ENCODE measurements around the gene LECT2. TPM values are rescaled to one million over a fixed set of nuclear protein-coding genes. Genes with fewer than 3 reads are reported as not detected.

The LECT2 gene
- total RNA-seq, 1 experiment from 2014 or later: not detected

- Histone ChIP-seq H4K20me1 (ENCODE audit: low read length) (no peaks in the 10 kb centered on the region), H3K9me3 (ENCODE audit: low read length) (no peaks in the 10 kb centered on the region), H3K27me3 (ENCODE audit: low read length) (no peaks in the 10 kb centered on the region), H3K9ac (ENCODE audit: low read length) (no peak overlapping the region), H3K4me2 (ENCODE audit: low read length) (no peak overlapping the region), H3K4me1 (ENCODE audit: insufficient read depth, low read length) (no peaks in the 10 kb centered on the region), H3K79me2 (ENCODE audit: low read length) (no peaks in the 10 kb centered on the region), H3K27ac (ENCODE audit: low read length) (no peak overlapping the region), H3F3A (ENCODE audit: low read length, unreplicated experiment) (no peaks in the 10 kb centered on the region), H3K9me2 (replicated peaks; ENCODE audit: low read length) (no peaks in the 10 kb centered on the region), H3K36me3 (ENCODE audit: low read depth, low read length) (no peaks in the 10 kb centered on the region), H3K4me3 (ENCODE audit: low read length) (no peak overlapping the region), H2AFZ (ENCODE audit: low read length) (no peak overlapping the region)
- BruUV-seq (replicated peaks): no TSS peak
- ChIA-PET CTCF (no interaction called here), POLR2A (ENCODE audit: unreplicated experiment) (no interaction called here)
- ATAC-seq (no peak), DNase-seq (no peak)
- intact Hi-C loops (cut with micrococcal nuclease): no loop called here
- no peak for TF ChIP-seq EZH2 (IDR thresholded peaks at IDR 0.05; ENCODE audit: low read length, unreplicated experiment)
- no peak for TF ChIP-seq CTCF (conservative IDR thresholded peaks at IDR 0.05; ENCODE audit: low read depth, low read length)
- no peak for TF ChIP-seq EZH2phosphoT487 (IDR thresholded peaks at IDR 0.05; ENCODE audit: borderline replicate concordance, low read length)
These were observed 4.2 kb downstream of the LECT2 start for GRCh38 chr5:135950611-135951010.

- no peaks in the 10 kb centered on the region for H3K79me2 ChIP-seq (ENCODE audit: low read length)
- H3K27ac ChIP-seq (ENCODE audit: low read length): no peak overlapping the region
- no peak overlapping the region for H3K4me3 ChIP-seq (ENCODE audit: low read length)
- H3K9ac ChIP-seq (ENCODE audit: low read length): no peak overlapping the region
- no peaks in the 10 kb centered on the region for H3K36me3 ChIP-seq (ENCODE audit: low read depth, low read length)
- no peaks in the 10 kb centered on the region for H3K4me1 ChIP-seq (ENCODE audit: insufficient read depth, low read length)
- H3K9me2 ChIP-seq (replicated peaks; ENCODE audit: low read length): no peaks in the 10 kb centered on the region
- no peak for TF ChIP-seq EZH2 (IDR thresholded peaks at IDR 0.05; ENCODE audit: low read length, unreplicated experiment)
- TF ChIP-seq CTCF (conservative IDR thresholded peaks at IDR 0.05; ENCODE audit: low read depth, low read length): peak; percentile 80
- no peaks in the 10 kb centered on the region for H3F3A ChIP-seq (ENCODE audit: low read length, unreplicated experiment)
- ATAC-seq: peak; percentile 46
- H3K9me3 ChIP-seq (ENCODE audit: low read length): no peaks in the 10 kb centered on the region
- ChIA-PET POLR2A (ENCODE audit: unreplicated experiment) (no interaction called here), CTCF (interaction anchor here (0.6 kb wide), 1 partner anchor 119 kb away, joined by 3 read pairs; no protein-coding TSS in a partner anchor)
- intact Hi-C loops (cut with micrococcal nuclease): loop anchor here (1.0 to 2.0 kb wide), 4 partner anchors 117 to 268 kb away; no protein-coding TSS in a partner anchor
- no peak overlapping the region for H3K4me2 ChIP-seq (ENCODE audit: low read length)
- no peak overlapping the region for H2AFZ ChIP-seq (ENCODE audit: low read length)
- peak; percentile 80 for DNase-seq
- H4K20me1 ChIP-seq (ENCODE audit: low read length): no peaks in the 10 kb centered on the region
- BruUV-seq (replicated peaks): no TSS peak
- no peaks in the 10 kb centered on the region for H3K27me3 ChIP-seq (ENCODE audit: low read length)
These were observed 9.7 kb downstream of the LECT2 start for GRCh38 chr5:135944967-135945560.

- no peaks in the 10 kb centered on the region for H3K4me1 ChIP-seq (ENCODE audit: insufficient read depth, low read length)
- H3K9ac ChIP-seq (ENCODE audit: low read length): no peak overlapping the region
- no peak overlapping the region for H2AFZ ChIP-seq (ENCODE audit: low read length)
- ATAC-seq (no peak), DNase-seq (no peak)
- intact Hi-C loops (cut with micrococcal nuclease): loop anchor here (2.0 kb wide), 2 partner anchors 230 to 268 kb away; no protein-coding TSS in a partner anchor
- H3K79me2 ChIP-seq (ENCODE audit: low read length): no peaks in the 10 kb centered on the region
- no peaks in the 10 kb centered on the region for H4K20me1 ChIP-seq (ENCODE audit: low read length)
- no peak for TF ChIP-seq EZH2 (IDR thresholded peaks at IDR 0.05; ENCODE audit: low read length, unreplicated experiment)
- no peak for TF ChIP-seq CTCF (conservative IDR thresholded peaks at IDR 0.05; ENCODE audit: low read depth, low read length)
- no peak for TF ChIP-seq EZH2phosphoT487 (IDR thresholded peaks at IDR 0.05; ENCODE audit: borderline replicate concordance, low read length)
- CTCF ChIA-PET: no interaction called here
- H3K27ac ChIP-seq (ENCODE audit: low read length): no peak overlapping the region
- no peaks in the 10 kb centered on the region for H3K27me3 ChIP-seq (ENCODE audit: low read length)
- no peaks in the 10 kb centered on the region for H3K36me3 ChIP-seq (ENCODE audit: low read depth, low read length)
- no peaks in the 10 kb centered on the region for H3F3A ChIP-seq (ENCODE audit: low read length, unreplicated experiment)
- POLR2A ChIA-PET (ENCODE audit: unreplicated experiment): no interaction called here
- H3K9me2 ChIP-seq (replicated peaks; ENCODE audit: low read length): no peaks in the 10 kb centered on the region
- H3K4me2 ChIP-seq (ENCODE audit: low read length): no peak overlapping the region
- H3K9me3 ChIP-seq (ENCODE audit: low read length): no peaks in the 10 kb centered on the region
- no peak overlapping the region for H3K4me3 ChIP-seq (ENCODE audit: low read length)
- no TSS peak for BruUV-seq (replicated peaks)
These were observed 10.2 kb downstream of the LECT2 start for GRCh38 chr5:135944564-135944963.

All from PC-3 (cell line).